Activated CD4-positive, CD25-positive, alpha-beta regulatory T cell treated with anti-CD3 and anti-CD28 coated beads, Interleukin-2, amount 50 U/mL, for 16 hours (primary cell): ENCODE measurements around the gene THAP11.

Experiments
- DNase-seq: peaks from one replicate; pipeline ENCODE4 v3.0.0-alpha.2; 2020; ENCODE audit warnings: low read depth, low spot score

The THAP11 gene

GRCh38 chr16:67883146-67883871, 41.2 kb downstream of the THAP11 start:
- no peak for DNase-seq

GRCh38 chr16:67883872-67884261, 41.7 kb downstream of the THAP11 start:
- peak; percentile 42 for DNase-seq

- DNase-seq, result no peak
Measured at GRCh38 chr16:67884684-67885083, 42.6 kb downstream of the THAP11 start, which contains the start of gene NRN1L. TSS of gene NRN1L (plus strand) at chr16:67884885. CDS start at chr16:67884904, 19 bp downstream.

GRCh38 chr16:67885545-67885944, 43.4 kb downstream of the THAP11 start:
- no peak for DNase-seq

GRCh38 chr16:67885976-67886375, 43.9 kb downstream of the THAP11 start:
- DNase-seq, result no peak

- DNase-seq, result no peak
Measured at GRCh38 chr16:67886387-67886786, 44.3 kb downstream of the THAP11 start.

GRCh38 chr16:67888331-67888730, 46.2 kb downstream of the THAP11 start:
- DNase-seq, result no peak

- DNase-seq, result no peak
Measured at GRCh38 chr16:67892375-67892774, 50.3 kb downstream of the THAP11 start.

- DNase-seq, result peak; percentile 90
Measured at GRCh38 chr16:67892899-67893742, 51.0 kb downstream of the THAP11 start, which contains the start of gene PSKH1. TSS of gene PSKH1 (plus strand) at chr16:67893254. CDS start at chr16:67908750, 15,496 bp downstream.
